GM21825 (cell line): ENCODE results near the gene AGPS.
"Not testable (repeated sequence)": the region's sequence is repeated elsewhere in the genome, so short reads cannot be mapped to it uniquely, and the experiment has no call there.

Experiments
- ATAC-seq: cut with Tn5 transposase; IDR thresholded peaks from one replicate; pipeline ENCODE4 v1.9.1; 2021; ENCODE audit warnings: mild to moderate bottlenecking, moderate library complexity; ENCODE audit not compliant: unreplicated experiment

The AGPS gene

DNA sequence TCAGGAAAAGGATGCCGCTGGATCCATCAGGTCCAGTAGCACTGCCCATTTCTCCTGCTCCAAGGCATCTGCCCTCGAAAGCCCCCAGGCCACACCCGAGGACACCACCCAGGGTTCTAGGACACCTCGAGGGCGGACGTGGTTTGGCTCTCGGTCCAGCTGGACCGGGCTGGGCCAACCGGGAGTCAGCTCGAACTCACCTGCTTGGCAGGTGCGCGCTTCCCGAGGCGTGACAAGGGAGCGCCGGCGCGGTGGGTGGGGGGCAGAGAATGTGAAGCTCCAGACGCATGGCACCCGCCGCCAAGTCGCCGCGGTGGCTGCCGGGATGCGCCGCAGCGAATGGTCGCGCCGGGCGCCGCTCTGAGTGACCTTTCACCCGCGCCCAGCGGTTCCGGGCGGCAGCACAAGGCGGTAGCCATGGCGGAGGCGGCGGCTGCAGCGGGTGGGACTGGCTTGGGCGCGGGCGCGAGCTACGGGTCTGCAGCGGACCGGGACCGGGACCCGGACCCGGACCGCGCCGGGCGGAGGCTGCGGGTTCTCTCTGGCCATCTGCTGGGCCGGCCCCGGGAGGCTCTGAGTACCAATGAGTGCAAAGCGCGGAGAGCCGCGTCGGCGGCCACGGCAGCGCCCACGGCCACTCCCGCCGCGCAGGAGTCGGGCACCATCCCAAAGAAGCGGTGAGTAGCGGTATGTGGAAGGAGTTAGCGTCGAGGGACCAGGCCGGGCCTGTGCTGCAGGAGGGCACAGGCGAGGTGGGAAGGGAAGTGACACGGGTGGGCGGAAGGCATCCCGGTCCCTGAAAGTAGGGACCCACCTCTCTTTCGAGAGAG lies at the start of gene AGPS:
TSS of gene AGPS (plus strand) at position 401 of the 830 bp plus-strand sequence. CDS start at position 418, 17 bp downstream.
- peak; percentile 91 for ATAC-seq

- ATAC-seq: no peak
Observed at GRCh38 chr2:177343773-177344172, 48.8 kb upstream of the AGPS start.

DNA sequence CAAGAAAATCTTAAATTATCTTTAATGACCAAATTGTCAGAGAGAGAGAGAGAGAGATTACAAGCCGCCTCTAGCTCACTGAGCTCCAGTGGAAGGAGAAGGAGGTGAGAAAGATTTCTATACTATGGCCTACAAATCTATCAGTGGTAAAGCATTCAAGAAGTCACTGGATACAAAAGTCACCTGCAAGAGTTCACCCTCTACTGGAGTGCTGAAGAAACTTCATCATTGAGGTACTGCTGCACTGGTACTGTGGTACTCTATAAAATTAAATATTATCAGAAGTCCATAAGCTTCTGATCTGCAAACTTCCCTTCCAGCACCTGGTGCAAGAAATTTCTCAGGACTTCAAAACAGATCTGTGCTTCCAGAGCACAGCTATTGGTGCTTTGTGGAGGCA lies 48.3 kb upstream of the AGPS start:
- no peak for ATAC-seq

DNA sequence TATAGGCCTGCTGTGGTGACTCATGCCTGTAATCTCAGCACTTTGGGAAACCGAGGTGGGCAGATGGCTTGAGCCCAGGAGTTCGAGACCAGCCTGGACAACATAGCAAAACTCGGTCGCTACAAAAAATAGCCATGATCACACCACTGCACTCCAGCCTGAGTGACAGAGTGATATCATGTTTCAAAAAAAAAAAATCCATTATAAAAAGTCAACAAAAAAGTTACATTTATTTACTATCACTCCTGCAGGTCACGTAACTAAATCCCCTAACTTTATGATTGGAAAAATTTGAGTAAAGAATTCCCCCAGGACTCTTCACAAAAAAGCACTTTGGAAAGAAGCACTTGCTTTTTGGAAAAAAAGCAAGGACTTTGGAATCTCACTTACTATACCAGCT lies 46.4 kb upstream of the AGPS start:
- no peak for ATAC-seq

DNA sequence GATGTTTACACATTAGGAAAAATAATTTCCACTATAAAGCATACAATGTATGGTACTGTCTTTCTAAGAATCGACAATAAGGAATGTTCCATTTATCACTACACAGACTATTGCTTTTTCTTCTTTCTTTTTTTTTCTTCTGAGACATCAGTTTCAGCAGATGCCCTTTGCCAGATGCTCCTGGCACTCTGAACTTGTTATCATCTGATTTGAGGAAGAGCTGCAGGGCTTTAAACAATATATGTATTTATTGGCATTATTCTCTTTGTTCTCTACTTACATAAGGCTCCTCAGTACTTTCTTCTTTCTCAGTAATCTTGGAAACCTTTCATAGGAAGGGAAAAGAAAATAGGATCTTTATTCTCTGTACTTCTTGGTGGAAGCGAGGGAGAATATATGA lies 45.0 kb upstream of the AGPS start:
- ATAC-seq: no peak

- no peak for ATAC-seq
Observed at GRCh38 chr2:177348118-177348654, 44.4 kb upstream of the AGPS start.

DNA sequence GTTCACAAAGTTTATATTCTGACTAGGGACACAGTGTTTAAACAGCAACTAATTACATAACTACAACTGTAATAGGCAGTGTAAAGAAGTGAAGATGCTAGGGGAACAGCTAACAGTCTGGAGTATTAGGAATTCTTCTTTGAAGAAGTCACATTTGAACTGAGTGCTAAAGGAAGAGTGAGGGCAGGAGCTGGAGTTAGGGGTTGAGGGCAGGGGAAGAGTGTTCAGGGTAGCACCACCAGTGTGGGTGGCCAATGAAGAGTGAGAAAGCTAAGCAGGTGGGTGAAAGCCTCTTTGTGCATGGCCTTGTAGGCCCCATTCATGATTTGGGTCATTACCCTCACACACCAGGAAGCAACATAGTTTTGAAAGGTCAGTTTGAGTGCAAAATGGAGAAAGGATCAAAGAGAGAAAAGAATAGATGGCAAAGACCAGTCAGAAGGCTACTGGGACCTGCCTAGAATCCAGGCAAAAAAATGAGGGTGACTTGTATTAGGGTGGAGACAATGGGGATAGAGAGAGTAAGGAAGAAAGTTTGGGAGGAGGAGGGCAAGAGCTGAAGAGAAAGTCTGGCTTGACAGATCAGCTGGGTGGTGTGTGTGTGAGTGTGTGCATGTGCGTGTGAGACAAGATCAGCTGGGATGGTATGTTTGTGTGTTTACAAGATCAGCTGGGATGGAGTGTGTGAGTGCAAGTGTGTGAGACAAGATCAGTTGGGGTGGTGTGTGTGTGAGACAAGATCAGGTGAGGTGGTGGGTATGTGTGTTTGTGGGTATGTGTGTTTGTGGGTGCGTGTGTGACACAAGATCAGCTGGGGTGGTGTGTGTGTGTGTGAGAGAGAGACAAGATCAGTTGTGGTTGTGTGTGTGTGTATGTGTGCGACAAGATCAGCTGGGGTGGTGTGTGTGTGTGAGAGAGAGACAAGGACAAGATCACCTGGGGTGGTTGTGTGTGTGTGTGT lies 43.6 kb upstream of the AGPS start:
- ATAC-seq: no peak

DNA sequence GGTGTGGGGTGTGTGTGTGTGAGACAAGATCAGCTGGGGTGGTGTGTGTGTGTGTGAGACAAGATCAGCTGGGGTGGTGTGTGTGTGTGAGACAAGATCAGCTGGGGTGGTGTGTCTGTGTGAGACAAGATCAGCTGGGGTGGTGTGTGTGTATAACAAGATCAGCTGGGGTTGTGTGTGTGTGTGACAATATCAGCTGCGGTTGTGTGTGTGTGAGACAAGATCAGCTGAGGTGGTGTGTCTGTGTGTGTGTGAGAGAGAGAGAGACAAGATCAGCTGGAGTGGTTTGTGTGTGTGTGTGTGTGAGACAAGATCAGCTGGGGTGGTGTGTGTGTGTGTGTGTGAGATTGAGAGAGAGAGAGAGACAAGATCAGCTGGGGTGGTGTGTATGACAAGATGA lies 41.9 kb upstream of the AGPS start:
- not testable (repeated sequence) for ATAC-seq

- ATAC-seq: not testable (repeated sequence)
Observed at GRCh38 chr2:177351121-177351520, 41.5 kb upstream of the AGPS start.

- ATAC-seq: no peak
Observed at GRCh38 chr2:177352441-177353186, 40.0 kb upstream of the AGPS start.

GRCh38 chr2:177353187-177353478 lies 39.4 kb upstream of the AGPS start:
- ATAC-seq: no peak

DNA sequence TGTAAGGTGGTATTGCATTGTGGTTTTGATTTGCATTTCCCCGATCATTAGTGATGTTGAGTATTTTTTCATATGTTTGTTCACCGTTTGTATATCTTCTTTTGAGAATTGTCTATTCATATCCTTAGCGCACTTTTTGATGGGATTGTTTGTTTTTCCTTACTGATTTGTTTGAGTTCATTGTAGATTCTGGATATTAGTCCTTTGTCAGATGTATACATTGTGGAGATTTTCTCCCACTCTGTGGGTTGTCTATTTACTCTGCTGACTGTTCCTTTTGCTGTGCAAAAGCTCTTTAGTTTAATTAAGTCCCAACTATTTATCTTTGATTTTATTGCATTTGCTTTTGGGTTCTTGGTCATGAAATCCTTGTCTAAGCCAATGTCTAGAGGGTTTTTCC lies 38.0 kb upstream of the AGPS start:
- ATAC-seq: not testable (repeated sequence)

GRCh38 chr2:177355874-177356273 lies 36.7 kb upstream of the AGPS start:
- no peak for ATAC-seq

- no peak for ATAC-seq
Observed at GRCh38 chr2:177359836-177360595, 32.6 kb upstream of the AGPS start.

DNA sequence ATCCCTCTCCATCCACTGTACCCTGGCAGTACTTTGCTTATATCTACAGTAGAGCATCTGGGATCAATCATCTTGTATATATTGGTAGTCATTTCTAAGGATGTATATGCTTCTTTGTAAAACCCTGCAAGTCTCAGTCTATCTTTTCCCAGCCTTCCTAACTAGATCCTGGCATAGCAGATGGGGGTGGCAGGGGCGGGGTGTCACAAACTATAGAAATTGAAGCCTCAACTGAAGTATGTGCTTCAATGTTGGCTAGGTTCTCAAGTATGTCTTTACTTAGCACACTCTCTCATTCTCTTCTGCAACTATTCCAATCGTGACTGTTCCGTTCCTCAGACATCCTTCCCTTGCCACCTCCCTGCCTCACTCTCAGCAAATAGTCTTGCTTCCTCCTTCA lies 30.1 kb upstream of the AGPS start:
- ATAC-seq: no peak

DNA sequence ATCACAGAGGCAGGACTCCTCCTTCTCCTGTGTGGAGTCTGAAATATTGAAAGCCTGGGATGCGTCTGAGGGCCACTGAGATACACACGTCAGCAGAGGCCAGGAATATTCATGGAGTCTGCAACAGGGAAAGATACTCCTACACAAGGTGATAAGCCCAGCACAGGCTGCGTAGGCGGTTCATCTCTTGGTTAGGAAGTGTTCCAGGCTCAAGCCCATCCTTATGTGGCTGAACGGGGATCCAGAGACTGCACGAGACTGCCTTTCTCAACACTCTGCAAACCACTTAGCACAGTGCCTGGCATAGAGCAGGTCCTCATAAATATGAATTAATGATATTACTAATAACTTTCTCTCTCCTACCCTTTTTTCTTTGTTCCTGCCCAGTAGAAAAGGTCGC lies 29.2 kb upstream of the AGPS start:
- no peak for ATAC-seq

DNA sequence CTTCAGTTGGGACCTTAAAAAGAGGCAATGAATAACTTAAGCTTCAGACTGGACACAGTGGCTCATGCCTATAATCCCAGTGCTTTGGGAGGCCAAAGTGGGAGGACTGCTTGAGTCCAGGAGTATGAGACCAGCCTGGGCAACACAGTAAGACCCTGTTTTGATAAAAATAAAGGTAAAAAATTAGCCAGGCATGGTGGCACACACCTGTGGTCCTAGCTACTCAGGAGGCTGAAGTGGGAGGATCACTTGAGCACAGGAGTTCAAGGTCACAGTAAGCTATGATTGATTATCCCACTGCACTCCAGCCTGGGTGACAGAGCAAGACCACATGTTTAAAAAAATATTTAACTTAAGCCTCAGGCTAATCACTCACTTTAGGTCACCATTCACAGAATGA lies 26.8 kb upstream of the AGPS start:
- not testable (repeated sequence) for ATAC-seq

DNA sequence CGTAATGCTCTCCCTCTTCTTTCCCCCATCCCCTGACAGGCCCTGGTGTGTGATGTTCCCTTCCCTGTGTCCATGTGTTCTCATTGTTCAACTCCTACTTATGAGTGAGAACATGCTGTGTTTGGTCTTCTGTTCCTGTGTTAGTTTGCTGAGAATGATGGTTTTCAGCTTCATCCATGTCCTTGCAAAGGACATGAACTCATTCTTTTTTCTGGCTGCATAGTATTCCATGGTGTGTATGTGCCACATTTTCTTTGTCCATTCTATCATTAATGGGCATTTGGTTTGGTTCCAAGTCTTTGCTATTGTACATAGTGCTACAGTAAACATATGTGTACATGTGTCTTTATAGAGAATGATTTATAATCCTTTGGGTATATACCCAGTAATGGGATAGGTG lies 24.6 kb upstream of the AGPS start:
- not testable (repeated sequence) for ATAC-seq

- ATAC-seq: no peak
Observed at GRCh38 chr2:177379354-177379753, 13.2 kb upstream of the AGPS start.

GRCh38 chr2:177380181-177380580 lies 12.4 kb upstream of the AGPS start:
- ATAC-seq: no peak
